Upper lobe of right lung (tissue), 1 donor: ENCODE results near the gene ASB10. TPM values are rescaled to one million over a fixed set of nuclear protein-coding genes. Genes with fewer than 3 reads are reported as not detected.
A peak's percentile ranks its signal among the peaks of the same experiment; 100 is the strongest.

Experiments used
- ATAC-seq: fragments of 200-7000 bp; cut with Tn5 transposase; one replicate; pipeline ENCODE4 v1.9.1; 2020; ENCODE audit warnings: mild to moderate bottlenecking, moderate library complexity
- DNase-seq: peaks from one replicate; pipeline ENCODE4 v3.0.0-alpha.2; 2020
- H3K27ac ChIP-seq: fragments of 200-600 bp; one replicate; pipeline ENCODE4 v1.8.0; 2022
- H3K27me3 ChIP-seq: fragments of 200-600 bp; one replicate; pipeline ENCODE4 v1.8.0; 2022; ENCODE audit warnings: mild to moderate bottlenecking
- H3K36me3 ChIP-seq: fragments of 200-600 bp; one replicate; pipeline ENCODE4 v1.8.0; 2022
- H3K4me1 ChIP-seq: fragments of 200-600 bp; one replicate; pipeline ENCODE4 v1.8.0; 2022
- H3K4me3 ChIP-seq: fragments of 200-600 bp; one replicate; pipeline ENCODE4 v1.8.0; 2022; ENCODE audit warnings: mild to moderate bottlenecking
- H3K9me3 ChIP-seq: fragments of 200-600 bp; one replicate; pipeline ENCODE4 v1.8.0; 2022
- CTCF ChIP-seq: fragments of 200-600 bp; IDR thresholded peaks from one replicate; pipeline ENCODE4 v1.8.0; 2022; ENCODE audit warnings: antibody characterized with exemption
- intact Hi-C: fragments of 100-400 bp; cut with DNase I; formaldehyde crosslinking; loops from one replicate; pipeline ENCODE4 v1.11.0; 2022
- total RNA-seq: library from RNA; stranded (reverse); fragmentation: NEBNext Ultra II Directional; extraction: Animal tissue kit (Norgen Biotek cat#: 25700); gene quantifications from one replicate; pipeline ENCODE4 v1.2.1, GENCODE V29; 2021
- donor health status: DM: no; HTN: yes; CAD: no; lungs with severe emphysema.

The ASB10 gene
- total RNA-seq, 1 donor from 2014 or later, result not detected

GRCh38 chr7:151143261-151144015, 43.6 kb downstream of the ASB10 start:
- Histone ChIP-seq H3K27me3 (no peaks in the 10 kb centered on the region), H3K9me3 (no peaks in the 10 kb centered on the region), H3K27ac (no peak overlapping the region), H3K36me3 (peaks cover 62% of the 10 kb centered on the region), H3K4me1 (no peaks in the 10 kb centered on the region), H3K4me3 (no peak overlapping the region)
- TF ChIP-seq CTCF, result no peak
- intact Hi-C loops, result no loop called here
- DNase-seq (no peak), ATAC-seq (no peak)

DNA sequence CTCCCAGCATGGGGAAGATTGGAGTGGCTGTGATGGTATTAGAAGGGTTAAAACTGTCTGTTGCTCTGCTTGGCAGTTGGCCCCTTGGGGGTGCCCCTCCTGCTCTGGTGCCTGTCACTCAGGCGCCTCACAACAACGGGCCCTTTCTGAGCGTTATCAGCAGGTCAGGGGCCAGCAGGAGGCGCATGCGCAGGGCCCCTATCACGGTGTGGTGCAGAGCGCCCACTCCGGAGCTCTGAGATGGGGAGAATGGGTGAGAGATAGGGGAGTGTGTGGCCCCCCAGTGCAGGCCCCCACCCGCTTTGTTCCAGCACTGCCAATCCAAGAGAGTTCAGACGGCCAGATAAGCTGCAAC, 44.4 kb downstream of the ASB10 start:
- ATAC-seq, result no peak

DNA sequence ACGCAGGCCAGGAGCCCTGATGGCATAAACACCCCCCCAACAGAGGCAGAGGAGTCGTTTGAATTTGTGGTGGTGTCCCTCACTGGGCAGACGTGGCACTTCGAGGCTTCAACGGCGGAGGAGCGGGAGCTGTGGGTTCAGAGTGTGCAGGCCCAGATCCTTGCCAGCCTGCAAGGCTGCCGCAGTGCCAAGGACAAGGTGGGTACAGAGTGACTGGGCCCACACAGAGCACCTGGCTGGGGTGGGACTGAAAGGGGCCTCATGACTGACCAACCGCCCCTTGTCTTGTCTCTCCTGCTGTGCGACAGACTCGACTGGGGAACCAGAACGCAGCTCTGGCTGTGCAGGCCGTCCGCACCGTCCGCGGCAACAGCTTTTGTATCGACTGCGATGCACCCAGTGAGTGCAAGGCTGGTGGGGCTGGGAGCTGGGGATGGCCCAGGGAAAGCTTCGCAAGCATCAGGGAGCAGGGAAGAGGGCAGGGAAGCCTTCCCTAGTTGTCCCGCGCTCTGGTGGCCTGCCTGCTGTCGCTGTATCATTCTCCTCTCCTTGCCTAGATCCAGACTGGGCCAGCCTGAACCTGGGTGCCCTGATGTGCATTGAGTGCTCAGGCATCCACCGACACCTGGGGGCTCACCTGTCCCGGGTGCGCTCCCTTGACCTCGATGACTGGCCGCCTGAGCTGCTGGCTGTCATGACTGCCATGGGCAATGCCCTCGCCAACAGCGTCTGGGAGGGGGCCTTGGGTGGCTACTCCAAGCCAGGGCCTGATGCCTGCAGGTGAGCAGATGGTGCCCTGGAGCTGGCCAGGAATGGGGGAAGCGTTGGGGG, 45.0 kb downstream of the ASB10 start:
- Histone ChIP-seq H3K4me1 (no peaks in the 10 kb centered on the region), H3K4me3 (no peak overlapping the region), H3K27ac (no peak overlapping the region), H3K9me3 (no peaks in the 10 kb centered on the region), H3K36me3 (peaks cover 73% of the 10 kb centered on the region), H3K27me3 (no peaks in the 10 kb centered on the region)
- intact Hi-C loops, result no loop called here
- no peak for ATAC-seq
- no peak for TF ChIP-seq CTCF
- DNase-seq, result no peak

More for the DNA sequence above, 44.4 kb downstream of the ASB10 start:
- H3K27ac ChIP-seq, result no peak overlapping the region
- peaks cover 68% of the 10 kb centered on the region for H3K36me3 ChIP-seq
- H3K4me1 ChIP-seq, result no peaks in the 10 kb centered on the region
- H3K27me3 ChIP-seq, result no peaks in the 10 kb centered on the region
- H3K4me3 ChIP-seq, result no peak overlapping the region
- DNase-seq, result no peak
- no peaks in the 10 kb centered on the region for H3K9me3 ChIP-seq
- intact Hi-C loops, result no loop called here
- no peak for TF ChIP-seq CTCF

DNA sequence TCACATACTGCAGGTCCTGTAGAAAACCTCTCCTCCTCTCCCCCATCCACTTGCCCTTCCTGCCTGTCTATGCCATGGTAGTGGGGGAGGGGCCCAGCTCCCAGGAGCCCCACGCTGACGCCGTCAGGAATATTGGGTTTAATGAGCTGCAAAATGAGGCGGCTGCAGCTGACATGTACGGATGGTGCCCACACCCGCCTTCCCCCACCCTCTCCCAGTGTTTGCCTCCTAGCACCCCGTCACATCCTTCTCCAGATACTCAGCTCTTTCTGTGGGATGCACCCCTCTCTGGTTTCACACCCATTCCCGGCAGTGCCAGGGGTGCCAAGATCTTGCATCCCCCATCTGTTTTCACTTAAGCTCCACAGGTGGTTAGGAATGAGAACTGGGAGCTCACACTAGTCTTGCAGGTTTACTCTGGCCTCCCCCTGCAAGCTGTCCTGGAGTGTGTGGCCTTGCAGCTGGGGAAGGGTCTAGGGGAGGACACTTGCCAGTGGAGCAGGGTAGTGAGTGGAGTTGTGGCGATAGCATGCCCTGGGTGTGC, 45.7 kb downstream of the ASB10 start:
- ATAC-seq, result no peak
- no peaks in the 10 kb centered on the region for H3K9me3 ChIP-seq
- no peak overlapping the region for H3K27ac ChIP-seq
- H3K27me3 ChIP-seq, result no peaks in the 10 kb centered on the region
- no peak for TF ChIP-seq CTCF
- H3K4me3 ChIP-seq, result no peak overlapping the region
- peaks cover 80% of the 10 kb centered on the region for H3K36me3 ChIP-seq
- no peak for DNase-seq
- no peaks in the 10 kb centered on the region for H3K4me1 ChIP-seq
- intact Hi-C loops, result no loop called here

DNA sequence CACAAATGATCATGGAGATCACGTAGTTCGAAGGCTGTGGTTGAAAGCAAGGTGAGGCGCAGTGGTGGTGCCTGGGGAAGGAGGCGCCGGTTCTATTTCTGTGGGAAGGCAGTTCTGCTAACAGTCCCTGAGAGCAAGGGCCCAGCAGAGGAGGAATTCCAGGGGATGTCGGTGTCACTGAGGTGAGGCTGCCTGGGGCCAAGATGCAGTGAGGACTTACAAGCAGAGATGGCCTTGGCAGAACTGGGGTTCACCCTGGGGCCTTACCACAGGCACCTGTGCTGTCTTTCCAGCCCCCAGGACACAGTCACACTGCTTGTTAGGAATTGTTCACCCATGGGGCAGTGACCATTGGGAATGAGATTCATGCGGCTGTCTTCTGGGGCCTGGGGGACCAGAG, 46.2 kb downstream of the ASB10 start:
- H3K9me3 ChIP-seq, result no peaks in the 10 kb centered on the region
- H3K36me3 ChIP-seq, result peaks cover 86% of the 10 kb centered on the region
- H3K27ac ChIP-seq, result no peak overlapping the region
- no peaks in the 10 kb centered on the region for H3K4me1 ChIP-seq
- H3K4me3 ChIP-seq, result no peak overlapping the region
- H3K27me3 ChIP-seq, result no peaks in the 10 kb centered on the region
- no peak for TF ChIP-seq CTCF
- peak; percentile 43 for DNase-seq
- intact Hi-C loops, result no loop called here
- ATAC-seq, result no peak
